GM21515 (cell line): Measurements from ENCODE around the gene CCDC27.
"Not testable (repeated sequence)": the region's sequence is repeated elsewhere in the genome, so short reads cannot be mapped to it uniquely, and the experiment has no call there.

Experiments
- ATAC-seq: cut with Tn5 transposase; IDR thresholded peaks from one replicate; pipeline ENCODE4 v1.9.1; 2021; ENCODE audit not compliant: unreplicated experiment

CCDC27 gene

DNA sequence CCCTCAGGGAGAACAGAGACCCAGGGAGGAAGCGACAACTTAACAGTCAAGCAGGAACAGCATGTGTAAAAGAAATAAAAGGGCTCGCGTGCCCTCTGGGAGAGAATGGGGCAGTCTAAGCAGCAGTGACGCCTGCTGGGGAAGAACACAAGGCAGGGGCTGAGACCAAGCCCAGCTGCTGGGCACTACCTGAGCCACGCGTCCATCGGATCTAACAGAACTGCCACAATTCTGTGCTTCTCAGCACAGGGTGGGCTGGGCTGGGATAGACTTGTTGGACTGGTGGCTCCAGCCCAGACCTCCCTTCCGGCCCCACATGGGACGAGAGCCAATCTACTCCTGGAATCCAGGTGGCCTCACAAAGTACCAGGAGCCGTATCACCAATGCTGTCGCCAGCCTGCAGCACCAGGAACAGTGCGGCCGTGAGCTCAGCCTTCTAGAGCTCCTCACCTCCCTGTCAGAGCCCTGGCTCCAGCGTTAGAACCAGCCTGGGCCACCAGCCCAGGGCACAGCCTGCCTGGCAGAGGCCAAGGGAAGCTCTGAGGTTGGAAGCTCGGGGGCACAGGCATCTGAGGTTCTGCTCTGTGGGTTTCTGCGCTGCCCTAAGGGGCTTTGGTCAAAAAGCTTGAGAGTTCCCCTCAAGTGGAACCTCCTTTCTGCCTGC is 36.6 kb downstream of the CCDC27 start:
- no peak for ATAC-seq

DNA sequence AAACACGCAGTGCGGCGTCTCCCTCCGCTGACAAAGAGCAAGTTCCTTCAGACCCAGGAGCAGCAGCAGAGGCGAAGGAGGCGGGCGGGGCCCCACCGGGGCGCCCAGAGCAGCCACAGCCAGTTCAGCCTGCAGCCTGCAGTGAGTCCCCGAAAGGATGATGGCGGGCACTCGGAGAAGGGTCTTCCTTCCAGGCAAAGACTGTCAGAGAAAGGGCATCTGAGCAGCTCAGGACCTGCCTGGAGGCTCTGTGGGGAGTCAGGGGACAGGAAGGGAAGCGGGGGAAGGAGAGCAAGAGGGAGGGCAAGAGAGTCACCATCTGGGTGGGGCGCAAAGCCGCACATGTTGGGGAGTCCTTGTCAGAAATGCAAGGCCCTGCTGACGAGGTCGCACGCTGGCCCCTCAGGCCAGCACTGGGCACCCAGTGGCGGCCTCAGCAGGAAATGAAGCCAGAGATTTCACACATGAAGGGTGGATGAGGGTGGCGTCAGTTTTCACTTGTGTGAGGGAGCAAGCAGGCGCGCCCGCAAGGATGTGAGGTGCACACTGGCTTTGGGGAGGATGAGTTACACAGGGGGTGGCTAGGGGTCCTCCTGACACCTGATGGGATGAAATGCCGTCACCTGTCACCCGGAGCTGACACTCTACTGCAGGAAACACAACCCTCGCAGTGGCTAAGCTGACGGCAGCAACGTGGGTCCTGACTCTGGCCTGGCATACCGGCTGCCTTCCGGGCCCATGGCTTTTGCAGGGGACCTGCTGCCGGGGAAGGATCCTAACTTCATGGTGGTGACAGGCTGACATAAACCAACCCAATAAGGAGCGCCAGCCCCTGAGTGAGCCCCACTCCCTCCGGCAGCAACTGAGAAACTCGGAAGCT is 37.4 kb downstream of the CCDC27 start:
- ATAC-seq, result no peak

DNA sequence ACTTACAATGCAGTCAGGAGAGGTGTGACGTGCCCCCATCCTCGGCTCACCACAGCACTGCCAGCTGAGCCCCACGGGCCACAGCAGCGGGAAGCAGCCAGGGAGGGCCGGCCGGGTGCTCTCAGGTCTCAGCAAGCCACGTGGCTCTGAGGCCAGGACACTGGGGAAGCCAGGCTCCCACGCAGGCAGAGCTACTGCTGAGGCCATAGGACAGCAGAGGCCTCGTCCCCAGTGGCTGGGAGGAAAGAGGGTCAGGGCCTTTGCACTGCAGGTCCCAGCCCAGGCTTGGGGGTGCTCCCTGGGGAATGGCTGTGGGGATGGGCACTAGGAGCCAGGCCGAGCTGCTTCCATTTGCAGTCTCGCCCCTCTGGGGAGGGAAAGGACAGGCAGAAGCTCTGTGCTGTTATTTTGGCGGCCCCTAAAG is 38.3 kb downstream of the CCDC27 start:
- ATAC-seq, result no peak

DNA sequence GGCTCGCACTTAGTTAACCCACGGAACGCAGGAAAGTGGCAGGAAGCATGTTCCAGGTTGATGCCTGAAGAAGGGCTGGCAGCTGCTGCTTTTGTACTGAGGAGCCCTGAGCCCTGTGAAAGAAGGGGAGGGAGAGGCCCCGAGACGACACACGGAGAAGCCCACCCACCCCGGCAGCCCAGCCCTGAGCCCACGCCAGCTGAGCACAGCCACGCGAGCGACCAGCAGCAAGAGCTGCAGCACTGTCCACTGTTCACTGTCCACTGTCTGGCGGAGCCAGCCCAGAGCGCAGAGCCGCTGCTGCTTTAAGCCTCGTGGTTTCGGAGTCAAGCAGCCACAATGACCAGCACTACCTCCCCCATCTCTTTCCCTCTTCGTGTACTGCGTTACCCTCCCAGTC is 38.7 kb downstream of the CCDC27 start:
- no peak for ATAC-seq

DNA sequence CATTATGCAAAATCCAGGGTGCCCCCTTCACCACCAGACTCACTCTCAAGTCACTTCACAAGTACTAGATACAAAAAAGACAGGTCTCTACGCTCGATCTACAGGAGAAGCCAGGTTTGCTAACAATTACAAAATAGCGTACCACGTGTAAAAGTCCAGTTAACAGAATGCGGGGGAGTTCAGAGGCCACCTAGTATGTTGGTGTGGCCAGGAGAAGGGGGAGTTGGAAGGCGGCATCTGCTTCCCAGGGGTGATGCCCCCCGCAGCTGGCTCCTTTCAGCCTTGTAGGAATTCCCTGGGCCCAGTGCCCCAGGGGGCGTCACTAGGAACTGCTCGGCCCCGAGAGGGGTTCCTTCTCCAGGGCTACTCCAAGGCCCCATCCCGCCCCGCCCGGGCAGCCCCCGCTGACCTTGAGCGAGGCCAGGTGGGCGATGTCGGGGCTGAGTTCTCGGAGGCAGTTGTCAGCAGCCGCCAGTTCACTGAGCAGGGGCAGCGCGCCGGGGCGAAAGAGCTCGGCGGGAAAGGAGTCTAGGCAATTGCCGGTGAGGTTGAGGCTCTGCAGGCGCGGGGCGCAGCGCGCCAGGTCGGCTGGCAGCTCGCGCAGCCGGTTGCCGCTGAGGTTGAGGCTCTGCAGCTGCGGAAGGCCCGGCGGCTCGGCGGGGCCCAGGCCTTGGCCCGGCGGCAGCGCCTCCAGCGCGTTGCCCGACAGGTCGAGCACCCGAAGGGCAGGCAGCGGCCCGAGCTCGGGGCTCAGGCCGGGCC is 43.4 kb downstream of the CCDC27 start:
- ATAC-seq, result peak; percentile 33

DNA sequence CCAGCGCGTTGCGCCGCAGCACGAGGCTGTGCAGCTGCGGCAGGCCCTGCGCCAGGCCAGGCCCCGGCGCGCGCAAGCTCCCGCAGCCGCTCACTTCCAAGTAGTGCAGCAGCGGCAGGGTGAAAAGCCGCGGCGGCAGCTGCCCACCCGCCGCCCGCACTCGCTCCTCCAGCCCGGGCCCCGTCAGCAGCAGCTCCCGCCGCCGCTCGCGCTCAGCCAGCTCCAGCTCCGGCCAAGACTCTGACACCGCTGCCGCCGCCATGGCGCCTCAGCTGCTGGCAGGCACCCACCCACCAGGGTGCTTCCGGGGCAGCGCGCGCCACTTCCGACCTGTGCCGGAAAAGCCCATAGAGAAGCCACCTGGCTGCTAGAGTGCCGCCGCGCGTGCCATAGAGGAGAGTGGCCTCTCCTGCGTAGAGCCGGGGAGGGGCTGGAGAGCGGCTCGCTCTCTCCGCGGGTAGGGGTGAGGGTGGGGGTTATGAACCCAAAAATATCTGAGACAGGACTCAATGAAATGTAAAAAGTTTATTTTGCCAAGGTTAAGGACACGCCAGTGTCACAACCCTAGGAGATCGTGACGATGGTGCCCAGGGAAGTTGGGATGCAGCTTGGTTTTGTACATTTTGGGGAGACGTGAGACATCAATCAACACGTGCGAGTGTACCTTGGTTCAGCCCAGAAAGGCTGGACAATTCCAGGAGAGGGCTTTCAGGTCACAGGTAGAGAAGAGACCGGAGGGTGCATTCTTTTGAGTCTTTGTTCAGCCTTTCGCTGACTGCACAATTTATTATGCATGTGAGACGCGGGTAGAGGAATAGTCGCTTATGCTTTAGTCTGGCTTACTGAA is 44.2 kb downstream of the CCDC27 start, which contains the start of gene LRRC47:
Gene LRRC47, minus strand, starts transcription at position 284 of the 847 bp plus-strand sequence. Its CDS starts 22 bp downstream, at position 262.
- peak; percentile 93 for ATAC-seq

DNA sequence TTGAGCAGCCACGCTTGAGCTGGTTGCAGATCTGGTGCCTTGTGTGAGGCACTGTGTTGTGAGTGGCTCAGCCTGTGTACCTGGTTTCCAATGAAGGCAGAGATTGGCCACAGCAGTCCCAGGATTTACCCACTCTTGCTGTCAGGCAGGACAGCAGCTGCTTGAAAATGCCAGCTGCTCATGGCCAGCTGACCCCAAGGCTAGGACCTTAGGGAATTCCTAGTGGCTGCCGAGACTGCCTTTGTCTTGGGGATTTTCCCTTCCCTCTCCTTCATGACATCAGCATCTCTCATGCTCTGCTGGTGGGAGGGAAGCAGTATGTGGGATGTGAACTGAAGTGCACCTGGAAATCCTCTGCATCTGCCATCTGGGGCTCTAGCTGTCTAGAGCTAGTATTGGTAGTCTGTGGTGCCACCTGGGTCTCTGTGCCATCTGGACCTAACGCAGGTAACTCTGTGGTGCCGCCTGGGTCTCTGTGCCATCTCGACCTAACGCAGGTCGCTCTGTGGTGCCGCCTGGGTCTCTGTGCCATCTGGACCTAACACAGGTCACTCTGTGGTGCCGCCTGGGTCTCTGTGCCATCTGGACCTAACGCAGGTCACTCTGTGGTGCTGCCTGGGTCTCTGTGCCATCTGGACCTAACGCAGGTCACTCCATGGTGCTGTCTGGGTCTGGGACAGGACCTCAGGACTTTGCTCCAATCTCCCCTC is 47.9 kb downstream of the CCDC27 start:
- no peak for ATAC-seq

DNA sequence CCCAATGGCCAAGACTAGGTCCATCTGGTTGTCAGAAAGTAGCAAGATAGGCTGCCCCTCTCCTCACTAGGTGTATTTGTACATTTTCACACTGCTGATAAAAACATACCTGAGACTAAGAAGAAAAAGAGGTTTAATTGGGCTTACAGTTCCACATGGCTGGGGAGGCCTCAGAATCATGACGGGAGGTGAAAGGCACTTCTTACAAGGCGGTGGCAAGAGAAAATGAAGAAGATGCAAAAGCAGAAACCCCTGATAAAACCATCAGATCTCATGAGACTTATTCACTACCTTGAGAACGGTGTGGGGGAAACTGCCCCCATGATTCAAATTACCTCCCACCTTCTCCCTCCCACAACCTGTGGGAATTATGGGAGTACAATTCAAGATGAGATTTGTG is 48.5 kb downstream of the CCDC27 start:
- ATAC-seq, result not testable (repeated sequence)

DNA sequence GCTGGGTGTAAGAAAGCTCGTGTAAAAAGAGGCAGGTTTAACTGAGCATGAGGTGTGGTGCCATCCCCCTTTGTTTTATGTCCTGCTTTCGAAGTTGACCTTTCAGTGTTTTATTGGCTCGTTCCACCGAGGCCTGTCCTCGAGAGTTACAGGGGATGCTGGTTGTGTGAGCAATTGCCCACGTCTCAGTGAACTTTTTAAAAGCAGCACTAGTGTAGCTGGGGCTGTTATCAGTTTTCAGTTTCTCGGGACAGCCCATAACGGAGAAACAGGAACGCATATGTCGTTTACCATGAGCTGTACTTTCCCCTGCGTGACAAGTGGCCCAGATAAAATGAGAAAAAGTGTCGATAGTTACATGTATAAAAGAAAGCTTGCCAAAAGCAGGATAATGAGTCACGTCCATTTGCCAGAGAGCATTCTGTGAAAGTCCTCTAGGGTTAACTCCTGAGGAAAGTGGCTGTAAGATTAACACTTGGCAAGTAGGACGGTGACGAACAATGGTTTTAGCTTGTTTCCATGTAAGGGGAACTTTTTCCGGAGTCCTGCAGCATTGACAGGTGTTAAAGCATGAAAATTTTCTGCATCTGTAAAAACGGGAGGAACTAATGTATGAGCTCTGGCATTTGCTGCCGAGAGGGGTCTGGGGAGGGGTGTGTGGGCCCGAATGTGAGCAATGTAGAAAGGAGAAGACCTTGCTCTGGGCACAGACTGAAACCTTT is 51.8 kb downstream of the CCDC27 start:
- ATAC-seq, result no peak

DNA sequence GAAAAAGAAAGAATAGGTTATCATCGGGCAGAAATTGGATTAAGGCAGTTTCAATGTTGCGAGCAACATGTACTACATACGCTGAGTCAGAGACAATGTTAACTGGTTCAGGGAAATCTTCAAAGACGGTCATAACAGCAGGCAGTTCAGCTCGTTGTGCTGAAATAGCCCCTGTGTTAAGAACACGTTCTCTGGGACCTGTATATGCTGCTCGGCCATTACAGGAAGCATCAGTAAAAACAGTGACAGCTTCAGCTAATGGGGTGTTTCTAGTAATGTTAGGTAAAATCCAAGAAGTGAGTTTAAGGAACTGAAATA is 52.3 kb downstream of the CCDC27 start:
- not testable (repeated sequence) for ATAC-seq

DNA sequence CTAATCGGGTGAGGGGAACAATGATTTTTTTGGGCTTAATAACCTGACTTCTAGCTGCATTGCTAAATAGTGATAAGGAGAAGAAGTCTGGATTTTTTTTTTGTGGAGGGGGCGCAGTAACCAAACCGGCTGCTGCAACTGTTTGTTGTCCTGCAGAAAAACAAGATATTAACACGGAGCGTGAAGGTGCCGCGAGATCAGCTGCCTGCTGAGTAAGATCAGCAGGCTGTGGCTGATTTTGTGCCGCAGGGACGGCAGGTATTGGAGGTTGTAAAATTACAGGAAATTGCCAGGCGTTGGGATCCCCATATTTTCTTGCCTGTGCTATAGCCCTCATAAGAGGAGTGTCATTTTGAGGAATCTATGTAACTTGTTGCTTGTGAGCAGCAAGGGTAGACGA is 52.8 kb downstream of the CCDC27 start:
- no peak for ATAC-seq

DNA sequence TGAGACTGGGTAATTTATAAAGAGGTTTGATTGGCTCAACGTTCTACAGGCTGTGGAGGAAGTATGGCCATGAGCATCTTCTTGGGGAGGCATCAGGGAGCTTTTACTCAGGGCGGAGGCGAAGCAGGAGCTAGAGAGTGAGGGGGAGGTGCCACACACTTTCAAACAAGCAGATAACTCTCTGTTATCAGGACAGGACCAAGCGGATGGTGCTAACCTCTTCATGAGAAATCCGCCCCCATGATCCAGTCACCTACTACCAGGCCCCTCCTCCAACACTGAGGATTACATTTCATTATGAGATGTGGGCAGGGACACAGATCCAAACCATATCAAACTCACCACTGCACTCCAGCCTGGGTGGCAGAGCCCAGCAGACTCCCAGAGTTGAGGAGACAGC is 55.5 kb downstream of the CCDC27 start:
- ATAC-seq, result no peak

DNA sequence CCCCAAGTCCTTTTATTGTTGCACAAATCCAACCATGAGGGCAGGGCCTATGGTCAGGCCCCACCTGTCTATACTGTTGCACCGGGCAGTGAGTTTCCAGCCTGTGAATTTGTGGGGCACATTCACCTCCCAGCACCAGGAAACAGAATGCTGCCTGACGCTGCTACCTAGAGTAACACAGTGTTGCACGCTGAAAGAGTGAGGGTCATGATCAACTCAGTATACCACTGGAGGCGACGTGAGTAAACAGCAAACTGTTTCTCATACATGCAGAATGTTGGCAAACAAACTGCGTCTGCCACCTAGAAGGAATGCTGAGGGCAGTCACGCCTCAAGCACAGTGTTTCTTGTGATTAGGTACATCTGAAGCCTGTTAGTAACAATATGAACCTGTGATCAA is 57.4 kb downstream of the CCDC27 start:
- no peak for ATAC-seq

DNA sequence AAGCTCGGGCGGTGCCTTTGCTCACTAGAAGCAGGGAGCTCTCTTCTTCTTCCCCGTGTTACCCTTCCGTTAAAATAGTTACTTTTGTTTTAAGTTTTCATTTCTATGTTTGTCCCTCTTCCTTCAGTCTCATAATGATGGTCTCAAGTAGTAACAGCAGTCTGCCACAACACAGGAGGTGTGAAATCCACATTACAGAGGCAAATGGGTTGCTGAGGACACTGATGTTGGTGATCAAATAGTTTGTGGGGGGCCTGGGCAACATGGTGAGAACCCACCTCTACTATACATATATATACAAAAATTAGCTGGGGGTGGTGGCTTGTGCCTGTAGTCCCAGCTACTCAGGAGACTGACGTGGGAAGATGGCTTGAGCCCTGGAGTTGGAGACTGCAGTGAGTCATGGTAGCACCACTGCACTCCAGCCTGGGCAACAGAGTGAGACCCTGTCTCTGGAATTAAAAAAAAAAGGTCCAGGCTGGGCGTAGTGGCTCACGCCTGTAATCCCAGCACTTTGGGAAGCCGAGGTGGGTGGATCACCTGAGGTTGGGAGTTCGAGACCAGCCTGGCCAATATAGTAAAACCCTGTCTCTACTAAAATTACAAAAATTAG is 58.0 kb downstream of the CCDC27 start:
- ATAC-seq, result not testable (repeated sequence)

DNA sequence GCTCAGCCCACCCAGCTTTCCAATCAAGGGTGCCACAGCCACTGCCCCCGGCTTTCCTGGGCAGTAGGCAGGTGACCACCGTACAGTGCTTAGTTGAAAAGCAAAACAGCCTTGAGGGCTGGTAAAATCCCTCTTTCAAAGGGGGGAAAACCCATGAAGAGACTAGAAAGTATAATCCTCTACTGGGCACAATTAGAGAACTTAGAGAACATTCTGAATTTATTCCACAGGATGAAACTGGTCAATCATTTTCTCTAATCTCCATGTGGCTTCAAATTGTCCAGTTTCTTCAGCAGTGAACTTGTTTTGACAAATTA is 59.3 kb downstream of the CCDC27 start:
- no peak for ATAC-seq

DNA sequence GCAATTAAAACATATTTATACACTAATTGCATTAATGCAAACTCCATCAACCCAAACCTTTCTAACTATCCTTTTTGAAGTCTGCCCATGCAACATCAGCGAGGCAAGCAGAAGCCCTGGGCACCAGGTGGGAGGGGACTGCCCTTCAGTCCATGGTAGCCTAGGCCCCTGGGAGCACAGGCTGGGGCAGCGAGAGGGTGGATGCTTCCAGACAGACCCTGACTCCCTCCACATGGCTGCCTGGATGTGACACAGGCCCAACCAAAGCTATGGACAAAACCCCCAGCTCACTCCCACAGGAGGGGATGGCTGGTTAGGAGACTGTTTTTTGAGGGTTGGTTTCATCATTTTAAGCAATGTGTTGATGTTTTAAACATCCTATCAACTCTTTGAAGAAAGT is 61.8 kb downstream of the CCDC27 start:
- ATAC-seq, result no peak

DNA sequence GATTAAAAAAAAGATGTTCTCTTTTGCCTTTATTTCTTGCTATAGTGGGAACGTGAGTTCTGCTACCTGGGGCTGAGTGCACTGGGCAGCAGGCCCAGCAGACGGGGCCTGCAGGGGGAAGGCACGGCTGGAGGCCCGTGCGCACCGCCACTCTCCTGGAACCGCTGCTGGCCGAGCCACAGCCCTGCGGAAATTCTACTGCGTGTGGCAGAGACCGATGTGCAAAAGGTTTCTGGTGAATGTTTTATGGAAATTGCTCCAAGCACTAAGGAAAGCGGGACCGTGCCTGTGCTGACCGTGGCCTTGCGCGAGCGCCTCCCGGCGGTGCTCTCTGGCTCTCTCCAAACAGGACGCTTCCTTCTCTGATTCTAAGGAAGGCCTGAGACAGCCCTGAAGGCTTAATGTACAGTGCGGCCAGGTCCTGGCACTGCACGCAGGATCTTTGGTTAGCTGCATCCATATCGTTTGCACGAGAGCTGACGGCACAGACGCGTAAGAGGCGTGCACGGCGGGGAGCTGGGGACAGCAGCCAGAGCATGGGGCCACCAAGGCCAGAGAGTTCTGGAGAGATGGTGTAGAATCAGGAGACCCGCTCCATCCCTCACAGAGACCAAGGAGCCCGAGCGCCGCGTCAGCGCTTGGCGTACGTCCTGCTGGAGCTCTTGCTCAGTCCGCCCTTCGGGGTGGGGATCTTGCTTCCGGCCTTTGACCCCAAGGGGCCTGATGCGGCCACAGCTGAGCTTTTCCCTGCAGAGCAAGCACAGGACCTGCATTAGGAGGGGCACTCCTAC is 62.7 kb downstream of the CCDC27 start:
- ATAC-seq, result no peak

DNA sequence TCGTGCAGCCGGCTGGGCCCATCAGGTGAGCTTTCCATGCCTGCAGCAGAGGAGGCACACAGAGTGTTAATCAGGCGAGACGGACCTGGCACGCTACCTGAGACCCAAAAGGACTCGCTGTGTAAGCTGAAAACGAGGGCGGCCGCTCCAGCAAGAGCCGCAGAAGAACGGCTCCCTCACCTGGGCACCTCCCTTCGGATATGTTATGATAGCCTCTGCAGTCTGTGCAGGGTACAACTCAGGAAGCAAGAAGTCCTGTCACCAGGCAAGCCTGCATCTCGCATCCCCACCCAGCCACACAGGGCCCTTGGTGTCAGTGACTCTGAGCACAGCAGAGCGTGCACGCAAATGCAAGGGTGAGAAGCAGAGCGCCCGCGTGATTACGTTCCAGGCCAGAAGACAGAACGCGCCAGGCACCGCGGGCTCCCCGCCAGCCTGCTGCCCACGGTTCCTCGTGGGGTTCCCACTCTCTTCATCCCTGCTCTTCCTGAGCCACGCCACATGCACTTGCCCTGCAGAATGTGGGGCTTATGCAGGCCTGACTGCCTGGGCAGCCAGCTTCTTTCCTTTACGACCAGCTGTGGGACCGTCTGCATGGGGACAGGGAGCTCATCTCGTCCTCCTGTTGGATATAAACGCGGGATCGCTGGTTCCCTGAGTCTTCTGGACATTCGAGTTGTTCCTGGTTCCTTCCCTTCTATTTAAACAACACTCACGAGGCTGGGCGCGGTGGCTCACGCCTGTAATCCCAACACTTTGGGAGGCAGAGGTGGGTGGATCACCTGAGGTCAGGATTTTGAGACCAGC is 64.3 kb downstream of the CCDC27 start:
- ATAC-seq, result no peak
